ENCODE data around the gene PDPR.
A peak's percentile ranks its signal among the peaks of the same experiment; 100 is the strongest.
"Not testable (repeated sequence)": the region's sequence is repeated elsewhere in the genome, so short reads cannot be mapped to it uniquely, and the experiment has no call there.

PDPR gene

DNA sequence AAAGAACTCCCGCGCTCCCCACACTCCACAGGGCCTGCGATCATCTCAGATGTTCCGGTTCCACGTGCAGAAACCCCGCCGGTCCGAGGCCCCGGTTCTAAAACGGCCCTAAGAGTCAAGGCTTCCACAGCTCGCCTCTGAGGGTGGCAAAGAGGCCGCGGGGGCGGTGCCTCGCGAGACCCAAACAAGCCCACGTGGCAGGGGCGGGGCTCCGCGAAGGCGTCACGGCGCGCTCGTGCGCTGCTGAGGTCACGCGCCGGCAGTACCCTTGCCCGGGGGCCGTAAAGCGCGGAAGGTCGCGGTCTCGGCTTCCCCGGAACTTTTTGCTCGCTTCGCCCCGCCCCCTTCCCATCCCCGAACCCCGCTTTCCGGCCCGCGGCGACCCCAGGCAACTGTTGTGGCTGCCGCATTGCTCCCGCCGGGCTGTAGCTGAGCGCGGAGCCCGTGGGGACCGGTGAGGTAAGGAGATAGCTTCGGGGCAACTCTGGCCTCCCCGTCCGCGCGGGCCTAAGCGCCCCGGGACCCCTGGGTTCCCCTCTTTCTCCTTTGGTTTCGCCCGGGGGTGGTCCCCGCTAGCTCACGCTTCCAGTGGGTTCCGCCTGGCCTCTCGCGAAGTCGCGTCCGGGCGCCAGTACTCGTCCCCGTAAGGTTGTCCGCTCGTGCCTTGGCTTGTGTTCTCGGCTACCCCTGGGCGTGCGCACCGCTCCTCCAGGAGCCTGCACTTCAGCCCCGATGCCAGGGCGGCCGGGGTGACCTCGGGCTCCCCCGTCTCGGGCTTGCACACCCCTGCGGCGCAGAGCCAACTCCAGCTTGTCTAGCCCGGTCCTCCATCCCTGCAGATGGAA is at the start of gene PDPR:
Gene PDPR (plus strand): TSS at position 351 of the 845 bp plus-strand sequence. CDS start 6,161 bp downstream, outside the sequence.
- H3K27ac ChIP-seq; H3K27me3 ChIP-seq (ENCODE audit: insufficient read depth, low read depth, severe bottlenecking); H3K9me3 ChIP-seq (ENCODE audit: severe bottlenecking); H3K36me3 ChIP-seq: not testable (repeated sequence)
- peak within 1 kb of the TSS; percentile 76 for H3K4me3 ChIP-seq (ENCODE audit: low read depth, low read length)
- DNase-seq, result peak; percentile 93

DNA sequence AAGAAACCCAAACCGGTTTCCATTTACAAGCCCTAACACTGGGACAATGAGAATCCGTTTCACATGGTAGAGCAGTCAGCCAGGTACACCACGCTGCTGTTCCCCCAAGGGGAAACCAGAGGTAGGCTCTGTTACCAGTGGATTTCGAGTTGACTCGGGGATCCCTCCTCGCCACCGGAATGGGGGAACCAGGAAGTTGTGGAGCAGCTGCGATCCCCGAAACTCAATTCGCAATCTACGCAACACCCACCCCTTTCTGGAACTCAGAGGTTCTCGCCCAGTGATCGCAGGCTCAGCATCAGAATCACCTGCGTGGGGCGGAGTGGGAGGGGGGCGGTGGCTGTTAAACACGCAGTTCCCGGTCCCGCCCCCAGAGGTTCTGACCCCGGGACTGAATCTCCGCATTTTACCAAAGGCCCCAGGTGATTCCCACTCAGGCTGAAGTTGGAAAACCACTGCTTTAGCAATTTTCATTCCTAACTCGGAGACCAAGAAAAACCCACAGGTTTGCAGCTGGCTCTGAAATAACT is 49.2 kb upstream of the PDPR start:
- DNase-seq, result peak; percentile 30
- H3K36me3 ChIP-seq; H3K27me3 ChIP-seq (ENCODE audit: insufficient read depth, low read depth, severe bottlenecking); H3K9me3 ChIP-seq (ENCODE audit: severe bottlenecking); H3K27ac ChIP-seq: not testable (repeated sequence)
- H3K4me3 ChIP-seq (ENCODE audit: low read depth, low read length), result peak overlapping the region; percentile 65

DNA sequence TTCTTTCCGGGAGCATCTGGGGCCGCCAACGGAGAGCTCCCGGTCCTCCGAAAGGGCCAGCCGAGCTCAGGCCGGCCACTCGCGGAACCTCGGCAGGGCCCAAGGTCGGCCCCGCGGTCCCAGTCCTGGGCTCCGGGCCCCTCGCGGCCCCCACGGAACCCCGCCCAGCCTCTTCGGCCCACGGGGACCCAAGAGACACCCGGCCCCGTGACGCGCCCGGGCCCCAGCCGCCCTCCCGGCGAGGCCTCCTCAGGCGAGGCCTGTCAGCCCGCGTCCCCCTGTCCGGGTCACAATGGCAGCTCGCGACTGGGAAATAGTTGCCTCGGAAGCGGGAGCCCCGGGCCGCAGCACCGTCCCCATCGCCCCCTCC is 48.8 kb upstream of the PDPR start:
- H3K27me3 ChIP-seq (ENCODE audit: insufficient read depth, low read depth, severe bottlenecking); H3K36me3 ChIP-seq; H3K9me3 ChIP-seq (ENCODE audit: severe bottlenecking); DNase-seq: not testable (repeated sequence)
- Histone ChIP-seq H3K27ac (peak overlapping the region; percentile 87), H3K4me3 (ENCODE audit: low read depth, low read length) (peak overlapping the region; percentile 65)

DNA sequence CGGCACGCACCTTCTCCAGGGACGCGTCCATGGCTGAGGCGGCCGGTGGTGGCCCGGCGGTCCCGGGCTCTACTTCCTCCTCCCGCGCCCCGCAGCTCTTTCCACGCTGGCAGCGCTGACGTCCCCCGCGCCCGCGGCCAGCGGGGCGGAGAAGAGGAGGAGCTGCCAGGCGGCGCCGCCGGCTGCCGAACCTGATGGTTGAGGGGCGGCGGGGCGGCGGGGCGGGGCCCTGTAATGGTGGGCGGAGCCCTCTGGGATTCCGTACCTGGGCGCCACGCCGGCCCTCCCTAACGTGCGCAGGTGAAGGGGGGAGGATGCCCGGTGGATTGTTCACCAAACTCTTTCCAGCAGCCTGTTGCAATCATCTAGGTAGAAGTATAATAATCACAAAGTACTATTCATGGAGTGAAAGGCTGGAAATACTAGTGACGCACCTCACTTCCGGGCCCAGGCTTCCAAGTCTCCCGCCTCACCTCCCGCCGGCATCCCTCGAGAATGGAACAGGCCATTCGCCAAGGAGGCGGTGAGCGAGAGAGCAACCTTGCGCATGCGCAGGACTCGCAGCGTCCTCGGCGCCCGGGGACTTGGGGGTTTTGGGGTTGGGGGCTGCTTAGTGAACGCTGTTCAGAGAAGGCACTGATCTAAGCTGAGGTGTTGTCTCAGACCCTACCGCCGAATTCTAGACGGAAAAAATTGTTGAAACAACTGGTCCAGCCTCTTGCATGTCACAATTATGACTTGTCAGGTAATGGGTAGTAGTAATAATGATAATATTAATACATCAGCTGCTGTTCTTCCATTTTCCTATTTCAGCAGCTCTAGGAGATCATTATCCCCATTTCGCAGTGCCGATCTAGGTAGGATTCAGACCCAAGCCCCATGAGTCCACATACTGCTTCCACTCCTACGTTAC is 48.1 kb upstream of the PDPR start:
- not testable (repeated sequence) for H3K36me3 ChIP-seq; H3K27me3 ChIP-seq (ENCODE audit: insufficient read depth, low read depth, severe bottlenecking); H3K9me3 ChIP-seq (ENCODE audit: severe bottlenecking)
- peak overlapping the region; percentile 87 for H3K27ac ChIP-seq
- peak; percentile 93 for DNase-seq
- H3K4me3 ChIP-seq (ENCODE audit: low read depth, low read length), result peak overlapping the region; percentile 65

DNA sequence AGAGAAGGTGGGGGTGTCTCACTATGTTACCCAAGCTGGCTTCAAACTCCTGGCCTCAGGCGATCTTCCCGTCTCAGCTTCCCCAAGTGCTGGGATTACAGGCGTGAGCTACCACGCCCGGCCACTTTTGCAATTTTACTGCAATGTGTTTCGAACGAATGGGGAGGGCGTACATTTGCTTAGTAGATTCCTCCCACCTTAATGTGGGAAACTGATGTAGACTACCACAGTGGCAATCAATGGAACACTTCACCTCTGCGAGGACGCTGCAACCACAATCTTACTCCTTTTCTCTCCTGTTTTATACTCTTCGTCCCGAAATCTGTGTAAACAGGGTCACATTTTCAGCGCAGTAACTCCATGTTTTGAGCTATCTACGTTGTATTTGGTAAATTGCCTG is 47.4 kb upstream of the PDPR start:
- not testable (repeated sequence) for H3K27me3 ChIP-seq (ENCODE audit: insufficient read depth, low read depth, severe bottlenecking); DNase-seq; H3K36me3 ChIP-seq

DNA sequence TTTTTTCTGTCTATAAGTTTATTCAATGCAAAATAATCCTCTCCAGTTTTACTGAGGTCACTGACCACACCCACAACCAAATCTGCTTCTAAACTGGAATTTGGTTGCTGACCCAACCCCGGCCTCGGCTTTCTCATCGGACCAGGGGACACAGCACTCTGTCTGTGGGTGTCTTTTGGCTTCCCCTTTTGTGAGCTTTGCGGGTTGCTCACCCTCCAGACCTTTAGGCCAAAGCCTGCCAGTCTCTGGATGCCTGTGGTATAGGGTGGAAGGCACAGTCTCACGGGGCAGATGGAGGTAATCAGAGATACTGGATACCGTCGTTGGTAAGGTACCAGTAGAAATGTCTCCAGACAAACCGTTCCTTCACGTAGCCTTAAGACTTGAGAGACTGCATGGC is 35.1 kb upstream of the PDPR start:
- not testable (repeated sequence) for H3K27ac ChIP-seq; H3K9me3 ChIP-seq (ENCODE audit: severe bottlenecking); H3K27me3 ChIP-seq (ENCODE audit: insufficient read depth, low read depth, severe bottlenecking); DNase-seq; H3K36me3 ChIP-seq; H3K4me3 ChIP-seq (ENCODE audit: low read depth, low read length)

More for the DNA sequence above, 47.4 kb upstream of the PDPR start:
- not testable (repeated sequence) for H3K27ac ChIP-seq; H3K9me3 ChIP-seq (ENCODE audit: severe bottlenecking)
- peak overlapping the region; percentile 65 for H3K4me3 ChIP-seq (ENCODE audit: low read depth, low read length)

DNA sequence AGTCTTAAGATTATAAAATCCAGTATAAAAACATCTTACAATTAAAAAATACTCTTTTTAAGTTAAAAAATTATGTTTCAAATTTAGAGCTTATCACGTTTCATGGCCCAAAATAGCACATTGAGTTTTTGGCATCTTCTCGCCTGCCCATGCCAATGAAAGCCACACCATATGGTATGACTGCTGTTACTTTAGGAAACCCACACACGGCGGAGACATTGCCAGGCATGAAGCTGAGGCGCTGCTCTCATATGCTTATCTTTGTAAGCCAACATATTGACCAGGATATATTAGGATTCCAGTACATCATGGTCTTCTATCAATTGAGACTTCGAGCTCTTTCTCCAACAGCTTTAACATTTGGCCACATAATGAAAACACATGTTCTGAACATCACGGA is 32.9 kb upstream of the PDPR start:
- DNase-seq; H3K27ac ChIP-seq; H3K27me3 ChIP-seq (ENCODE audit: insufficient read depth, low read depth, severe bottlenecking); H3K36me3 ChIP-seq; H3K4me3 ChIP-seq (ENCODE audit: low read depth, low read length); H3K9me3 ChIP-seq (ENCODE audit: severe bottlenecking): not testable (repeated sequence)

DNA sequence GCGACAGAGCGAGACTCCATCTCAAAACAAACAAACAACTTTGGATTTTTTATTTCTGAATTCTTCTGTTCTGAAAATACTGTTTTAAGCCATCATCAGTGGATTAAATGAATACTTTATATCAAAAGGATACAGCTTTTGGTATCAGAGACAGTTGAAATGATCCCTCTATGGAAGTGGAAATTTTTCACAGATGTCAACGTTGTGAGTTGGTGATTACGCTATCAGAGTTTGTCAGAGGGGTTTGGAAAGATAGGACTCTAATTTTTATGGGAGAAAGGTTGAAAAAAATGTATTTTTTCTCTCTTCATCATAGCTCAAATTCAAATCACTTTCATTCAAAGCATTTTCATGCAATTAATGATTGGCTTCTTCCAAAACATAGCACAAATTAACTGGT is 30.2 kb upstream of the PDPR start:
- not testable (repeated sequence) for H3K4me3 ChIP-seq (ENCODE audit: low read depth, low read length); DNase-seq; H3K36me3 ChIP-seq; H3K27me3 ChIP-seq (ENCODE audit: insufficient read depth, low read depth, severe bottlenecking); H3K9me3 ChIP-seq (ENCODE audit: severe bottlenecking); H3K27ac ChIP-seq

DNA sequence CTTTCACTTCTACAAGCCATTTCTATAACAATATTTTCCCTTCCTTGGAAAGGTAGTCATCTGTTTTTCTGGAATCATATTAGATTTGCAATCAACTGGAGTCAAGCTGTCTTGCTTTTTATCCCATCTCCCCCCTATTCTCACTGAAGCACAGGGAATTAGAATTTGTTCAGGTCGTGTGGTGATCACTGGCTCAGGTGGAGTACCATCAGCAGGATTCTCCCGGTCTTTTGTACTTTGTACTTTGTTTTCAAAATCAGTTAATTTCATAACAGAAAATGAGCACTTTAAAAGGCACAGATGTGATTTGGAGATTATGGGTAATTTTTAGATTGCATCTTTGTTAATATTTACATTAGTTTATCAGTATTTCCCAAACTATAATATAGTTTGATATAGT is 26.0 kb upstream of the PDPR start:
- not testable (repeated sequence) for DNase-seq; H3K4me3 ChIP-seq (ENCODE audit: low read depth, low read length); H3K27me3 ChIP-seq (ENCODE audit: insufficient read depth, low read depth, severe bottlenecking); H3K27ac ChIP-seq; H3K36me3 ChIP-seq; H3K9me3 ChIP-seq (ENCODE audit: severe bottlenecking)

DNA sequence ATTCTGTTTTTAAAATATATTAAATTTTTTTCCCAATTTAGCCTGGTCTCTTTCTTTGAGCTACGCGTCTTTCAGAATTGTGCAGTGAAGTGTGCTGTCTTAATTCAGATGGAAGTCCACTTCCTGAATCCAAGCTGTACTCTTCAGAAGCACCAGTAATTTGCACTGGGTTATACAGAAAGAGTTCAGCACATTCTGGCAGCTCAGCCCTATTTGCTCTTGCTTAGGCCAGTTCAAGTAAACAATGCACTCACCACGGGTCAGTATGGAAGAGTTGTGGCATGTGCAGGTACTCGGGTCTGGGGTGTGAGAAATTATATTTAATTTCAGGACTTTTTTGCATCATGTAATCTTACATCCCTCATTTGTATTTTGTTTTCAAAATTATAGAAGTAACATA is 25.3 kb upstream of the PDPR start:
- H3K27ac ChIP-seq, result not testable (repeated sequence)

DNA sequence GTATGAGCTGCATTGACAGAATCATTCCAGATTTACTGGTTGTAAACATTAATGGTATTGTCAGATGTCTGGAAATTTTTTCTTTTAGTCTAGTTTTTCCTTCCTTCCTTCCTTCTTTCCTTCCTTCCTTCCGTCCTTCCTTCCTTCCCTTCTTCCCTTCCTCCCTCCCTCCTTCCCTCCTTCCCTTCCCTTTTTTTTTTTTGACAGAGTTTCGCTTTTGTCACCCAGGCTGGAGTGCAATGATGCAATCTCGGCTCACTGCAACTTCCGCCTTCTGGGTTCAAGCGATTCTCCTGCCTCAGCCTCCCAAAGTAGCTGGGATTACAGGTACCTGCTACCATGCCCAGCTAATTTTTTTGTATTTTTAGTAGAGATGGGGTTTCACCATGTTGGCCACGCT is 24.8 kb upstream of the PDPR start:
- not testable (repeated sequence) for H3K27ac ChIP-seq; H3K27me3 ChIP-seq (ENCODE audit: insufficient read depth, low read depth, severe bottlenecking); H3K36me3 ChIP-seq; H3K9me3 ChIP-seq (ENCODE audit: severe bottlenecking); DNase-seq; H3K4me3 ChIP-seq (ENCODE audit: low read depth, low read length)

More for the DNA sequence above, 25.3 kb upstream of the PDPR start:
- not testable (repeated sequence) for DNase-seq; H3K27me3 ChIP-seq (ENCODE audit: insufficient read depth, low read depth, severe bottlenecking); H3K4me3 ChIP-seq (ENCODE audit: low read depth, low read length); H3K36me3 ChIP-seq; H3K9me3 ChIP-seq (ENCODE audit: severe bottlenecking)

DNA sequence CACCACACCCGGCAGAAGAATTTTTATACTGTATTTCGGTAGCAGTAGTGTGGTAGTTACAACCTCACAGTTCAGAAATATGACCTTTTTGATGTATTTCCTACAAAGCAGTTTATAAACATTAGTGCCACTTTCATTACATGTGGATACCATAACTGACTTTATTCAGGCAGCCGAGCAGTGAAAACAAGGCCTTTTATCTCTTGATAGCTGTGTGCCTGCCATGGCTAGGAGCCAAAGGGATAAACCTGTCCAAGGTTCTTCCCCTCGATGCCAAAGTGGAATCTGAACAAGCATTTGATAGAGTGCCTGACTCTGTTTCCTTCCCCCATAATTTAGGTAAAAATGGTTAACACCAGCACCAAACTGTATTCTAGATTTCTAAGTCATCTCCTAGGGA is 23.0 kb upstream of the PDPR start:
- not testable (repeated sequence) for H3K27me3 ChIP-seq (ENCODE audit: insufficient read depth, low read depth, severe bottlenecking); H3K4me3 ChIP-seq (ENCODE audit: low read depth, low read length); DNase-seq; H3K27ac ChIP-seq; H3K36me3 ChIP-seq; H3K9me3 ChIP-seq (ENCODE audit: severe bottlenecking)

DNA sequence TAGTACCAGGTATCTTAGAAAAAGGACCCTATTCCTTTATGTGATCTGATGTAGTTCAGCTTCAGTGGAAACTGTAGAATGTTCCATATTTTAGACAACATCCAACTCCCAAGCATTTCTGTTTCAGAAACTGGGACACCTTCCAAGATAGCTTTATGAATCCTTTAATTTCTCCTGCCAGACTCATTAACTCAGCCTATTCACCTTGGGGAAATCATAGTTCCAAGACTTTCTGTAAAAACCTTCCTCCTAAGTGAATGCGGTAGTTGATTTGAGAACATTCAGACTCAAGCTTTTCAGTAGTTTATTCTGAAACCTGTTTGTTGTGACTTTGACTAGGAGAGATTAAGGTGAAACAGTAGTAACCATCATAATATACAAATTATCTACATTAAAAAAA is 20.0 kb upstream of the PDPR start:
- H3K27me3 ChIP-seq (ENCODE audit: insufficient read depth, low read depth, severe bottlenecking); H3K27ac ChIP-seq; DNase-seq; H3K4me3 ChIP-seq (ENCODE audit: low read depth, low read length); H3K36me3 ChIP-seq; H3K9me3 ChIP-seq (ENCODE audit: severe bottlenecking): not testable (repeated sequence)

DNA sequence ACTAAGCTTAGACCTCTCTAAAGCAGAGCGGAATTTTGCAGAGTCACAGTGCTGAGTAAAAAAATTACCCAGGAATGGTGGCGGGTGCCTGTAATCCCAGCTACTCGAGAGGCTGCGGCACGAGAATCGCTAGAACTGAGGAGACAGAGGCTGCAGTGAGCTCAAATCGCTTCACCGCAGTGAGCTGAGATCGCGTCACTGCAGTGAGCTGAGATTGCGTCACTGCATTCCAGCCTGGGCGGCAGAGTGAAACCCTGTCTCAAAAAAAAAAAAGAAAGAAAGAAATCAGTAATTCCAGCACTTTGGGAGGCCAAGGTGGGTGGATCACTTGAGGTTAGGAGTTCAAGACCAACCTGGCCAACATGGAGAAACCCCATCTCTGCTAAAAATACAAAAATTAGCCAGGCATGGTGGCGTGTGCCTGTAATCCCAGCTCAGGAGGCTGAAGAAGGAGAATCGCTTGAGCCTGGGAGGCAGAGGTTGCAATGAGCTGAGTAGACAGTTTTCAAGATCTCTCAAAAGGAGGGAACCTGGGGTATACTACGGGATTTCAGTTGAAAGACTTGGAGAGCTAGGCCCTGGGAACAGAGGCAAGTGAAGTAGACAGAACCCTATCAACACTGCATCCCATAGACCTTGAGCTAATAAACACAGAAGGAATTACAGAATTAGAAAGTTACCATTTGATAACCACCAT is 4.4 kb upstream of the PDPR start:
- not testable (repeated sequence) for H3K27me3 ChIP-seq (ENCODE audit: insufficient read depth, low read depth, severe bottlenecking); DNase-seq; H3K4me3 ChIP-seq (ENCODE audit: low read depth, low read length); H3K27ac ChIP-seq; H3K9me3 ChIP-seq (ENCODE audit: severe bottlenecking); H3K36me3 ChIP-seq
